ENCODE data around the gene SEMA6D. TPM values are rescaled to one million over a fixed set of nuclear protein-coding genes. Genes with fewer than 3 reads are reported as not detected.

SEMA6D gene
- total and polyA plus RNA-seq, 10 of the 15 experiments (the other 5 are each of a cell fraction or from before 2014, with no cell fraction given): 0.01 to 0.52 (median 0.09) TPM; not detected in 6

DNA sequence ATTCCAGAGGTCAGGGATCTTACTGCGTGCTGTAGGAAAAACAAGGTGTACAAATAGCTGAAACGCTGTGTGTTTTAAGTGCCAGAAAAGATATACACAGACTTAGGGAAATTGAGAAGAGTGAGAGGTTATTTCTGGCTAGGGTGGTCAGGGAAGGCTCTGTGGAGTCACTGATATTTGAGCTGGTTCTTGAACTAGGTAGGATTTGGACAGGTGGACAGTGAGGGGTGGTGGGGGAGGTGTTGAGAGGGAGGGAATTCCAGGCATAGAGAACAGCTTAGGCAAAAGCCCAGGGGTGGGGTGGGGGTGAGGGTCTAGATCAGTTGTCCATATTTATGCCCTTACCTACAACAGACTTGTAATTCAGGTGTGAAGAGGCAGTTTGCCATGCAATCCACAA lies 7.0 kb downstream of the SEMA6D start:
- no peak overlapping the region for H2AFZ ChIP-seq (ENCODE audit: control insufficient read depth, low read depth, low read length)
- no peaks in the 10 kb centered on the region for H3K36me3 ChIP-seq (ENCODE audit: control insufficient read depth in 2 of 2, insufficient read depth in 2 of 2, low read length in 1 of 2)
- no peak for DNase-seq (ENCODE audit: low read depth, low spot score)
- no peaks in the 10 kb centered on the region for H3K79me2 ChIP-seq (ENCODE audit: control insufficient read depth, insufficient read depth, low read length)
- H3K27ac ChIP-seq (ENCODE audit: control insufficient read depth, insufficient read depth): no peak overlapping the region
- ChIA-PET RAD21 (ENCODE audit: unreplicated experiment) (no interaction called here), CTCF (interaction anchor here (0.5 to 1.0 kb wide), 2 partner anchors 12 to 349 kb away, joined by 3 read pairs; no protein-coding TSS in a partner anchor), POLR2A (no interaction called here), SMC1A (ENCODE audit: uncharacterized antibody, unreplicated experiment) (no interaction called here)
- peaks cover 1 to 10% of the 10 kb centered on the region in 2 experiments; a peak in 3 of 4 replicates for H3K27me3 ChIP-seq (replicated peaks in 1 of 2; ENCODE audit: control insufficient read depth in 2 of 2, insufficient read depth in 2 of 2, low read length in 1 of 2)
- in situ Hi-C loops (cut with MboI): no loop called here
- ATAC-seq: no peak
- no TSS peak for BruUV-seq (replicated peaks)
- H3K4me3 ChIP-seq: no peak overlapping the region
- no peaks in the 10 kb centered on the region for H3K9me3 ChIP-seq (replicated peaks; ENCODE audit: control insufficient read depth, insufficient read depth, low read length)
- no peaks in the 10 kb centered on the region for H3K4me1 ChIP-seq (ENCODE audit: control insufficient read depth, insufficient read depth, low read length)
- intact Hi-C loops (cut with micrococcal nuclease; ENCODE audit: unreplicated experiment): no loop called here
- no peak for FAIRE-seq
- H3K4me2 ChIP-seq (ENCODE audit: control insufficient read depth, insufficient read depth): no peak overlapping the region
- H4K20me1 ChIP-seq (ENCODE audit: control insufficient read depth, insufficient read depth): no peaks in the 10 kb centered on the region
- WGBS (ENCODE audit: insufficient coverage, insufficient replicate concordance, low lambda C conversion rate, missing lambda C conversion rate): 21% methylated on average over 2 of the region's 2 CpGs
- no peak overlapping the region for H3K9ac ChIP-seq (ENCODE audit: control insufficient read depth, insufficient read depth, low read length)
- TF ChIP-seq, protein P1, sequence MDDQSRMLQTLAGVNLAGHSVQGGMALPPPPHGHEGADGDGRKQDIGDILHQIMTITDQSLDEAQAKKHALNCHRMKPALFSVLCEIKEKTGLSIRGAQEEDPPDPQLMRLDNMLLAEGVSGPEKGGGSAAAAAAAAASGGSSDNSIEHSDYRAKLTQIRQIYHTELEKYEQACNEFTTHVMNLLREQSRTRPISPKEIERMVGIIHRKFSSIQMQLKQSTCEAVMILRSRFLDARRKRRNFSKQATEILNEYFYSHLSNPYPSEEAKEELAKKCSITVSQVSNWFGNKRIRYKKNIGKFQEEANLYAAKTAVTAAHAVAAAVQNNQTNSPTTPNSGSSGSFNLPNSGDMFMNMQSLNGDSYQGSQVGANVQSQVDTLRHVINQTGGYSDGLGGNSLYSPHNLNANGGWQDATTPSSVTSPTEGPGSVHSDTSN (IDR thresholded peaks at IDR 0.05; ENCODE audit: insufficient replicate concordance, low read depth, low read length): no peak
- no peak for TF ChIP-seq IRF4 (IDR thresholded peaks at IDR 0.05; ENCODE audit: low read depth, low read length)
- TF ChIP-seq ZNF622 (IDR thresholded peaks at IDR 0.05): no peak
- TF ChIP-seq KAT2A (conservative IDR thresholded peaks at IDR 0.05; ENCODE audit: control insufficient read depth, low read depth, low read length): no peak
- TF ChIP-seq POU2F2 (IDR thresholded peaks at IDR 0.05; ENCODE audit: borderline replicate concordance, low read depth, low read length): no peak
- no peak for TF ChIP-seq TARDBP (IDR thresholded peaks at IDR 0.05; ENCODE audit: borderline replicate concordance)
- no peak for TF ChIP-seq MTA3 (IDR thresholded peaks at IDR 0.05; ENCODE audit: borderline replicate concordance, low read length)
- no peak for TF ChIP-seq YY1 (IDR thresholded peaks at IDR 0.05; ENCODE audit: low read depth, low read length)
- TF ChIP-seq NFXL1 (IDR thresholded peaks at IDR 0.05; ENCODE audit: borderline replicate concordance): no peak
- no peak for TF ChIP-seq GABPA (IDR thresholded peaks at IDR 0.05; ENCODE audit: low read depth)
- no peak for TF ChIP-seq BACH1 (IDR thresholded peaks at IDR 0.05; ENCODE audit: borderline replicate concordance)
- TF ChIP-seq, protein P2, sequence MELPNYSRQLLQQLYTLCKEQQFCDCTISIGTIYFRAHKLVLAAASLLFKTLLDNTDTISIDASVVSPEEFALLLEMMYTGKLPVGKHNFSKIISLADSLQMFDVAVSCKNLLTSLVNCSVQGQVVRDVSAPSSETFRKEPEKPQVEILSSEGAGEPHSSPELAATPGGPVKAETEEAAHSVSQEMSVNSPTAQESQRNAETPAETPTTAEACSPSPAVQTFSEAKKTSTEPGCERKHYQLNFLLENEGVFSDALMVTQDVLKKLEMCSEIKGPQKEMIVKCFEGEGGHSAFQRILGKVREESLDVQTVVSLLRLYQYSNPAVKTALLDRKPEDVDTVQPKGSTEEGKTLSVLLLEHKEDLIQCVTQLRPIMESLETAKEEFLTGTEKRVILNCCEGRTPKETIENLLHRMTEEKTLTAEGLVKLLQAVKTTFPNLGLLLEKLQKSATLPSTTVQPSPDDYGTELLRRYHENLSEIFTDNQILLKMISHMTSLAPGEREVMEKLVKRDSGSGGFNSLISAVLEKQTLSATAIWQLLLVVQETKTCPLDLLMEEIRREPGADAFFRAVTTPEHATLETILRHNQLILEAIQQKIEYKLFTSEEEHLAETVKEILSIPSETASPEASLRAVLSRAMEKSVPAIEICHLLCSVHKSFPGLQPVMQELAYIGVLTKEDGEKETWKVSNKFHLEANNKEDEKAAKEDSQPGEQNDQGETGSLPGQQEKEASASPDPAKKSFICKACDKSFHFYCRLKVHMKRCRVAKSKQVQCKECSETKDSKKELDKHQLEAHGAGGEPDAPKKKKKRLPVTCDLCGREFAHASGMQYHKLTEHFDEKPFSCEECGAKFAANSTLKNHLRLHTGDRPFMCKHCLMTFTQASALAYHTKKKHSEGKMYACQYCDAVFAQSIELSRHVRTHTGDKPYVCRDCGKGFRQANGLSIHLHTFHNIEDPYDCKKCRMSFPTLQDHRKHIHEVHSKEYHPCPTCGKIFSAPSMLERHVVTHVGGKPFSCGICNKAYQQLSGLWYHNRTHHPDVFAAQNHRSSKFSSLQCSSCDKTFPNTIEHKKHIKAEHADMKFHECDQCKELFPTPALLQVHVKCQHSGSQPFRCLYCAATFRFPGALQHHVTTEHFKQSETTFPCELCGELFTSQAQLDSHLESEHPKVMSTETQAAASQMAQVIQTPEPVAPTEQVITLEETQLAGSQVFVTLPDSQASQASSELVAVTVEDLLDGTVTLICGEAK (IDR thresholded peaks at IDR 0.05; ENCODE audit: borderline replicate concordance): no peak
- TF ChIP-seq SIN3A (IDR thresholded peaks at IDR 0.05; ENCODE audit: low read depth, low read length): no peak
- TF ChIP-seq, protein P3, sequence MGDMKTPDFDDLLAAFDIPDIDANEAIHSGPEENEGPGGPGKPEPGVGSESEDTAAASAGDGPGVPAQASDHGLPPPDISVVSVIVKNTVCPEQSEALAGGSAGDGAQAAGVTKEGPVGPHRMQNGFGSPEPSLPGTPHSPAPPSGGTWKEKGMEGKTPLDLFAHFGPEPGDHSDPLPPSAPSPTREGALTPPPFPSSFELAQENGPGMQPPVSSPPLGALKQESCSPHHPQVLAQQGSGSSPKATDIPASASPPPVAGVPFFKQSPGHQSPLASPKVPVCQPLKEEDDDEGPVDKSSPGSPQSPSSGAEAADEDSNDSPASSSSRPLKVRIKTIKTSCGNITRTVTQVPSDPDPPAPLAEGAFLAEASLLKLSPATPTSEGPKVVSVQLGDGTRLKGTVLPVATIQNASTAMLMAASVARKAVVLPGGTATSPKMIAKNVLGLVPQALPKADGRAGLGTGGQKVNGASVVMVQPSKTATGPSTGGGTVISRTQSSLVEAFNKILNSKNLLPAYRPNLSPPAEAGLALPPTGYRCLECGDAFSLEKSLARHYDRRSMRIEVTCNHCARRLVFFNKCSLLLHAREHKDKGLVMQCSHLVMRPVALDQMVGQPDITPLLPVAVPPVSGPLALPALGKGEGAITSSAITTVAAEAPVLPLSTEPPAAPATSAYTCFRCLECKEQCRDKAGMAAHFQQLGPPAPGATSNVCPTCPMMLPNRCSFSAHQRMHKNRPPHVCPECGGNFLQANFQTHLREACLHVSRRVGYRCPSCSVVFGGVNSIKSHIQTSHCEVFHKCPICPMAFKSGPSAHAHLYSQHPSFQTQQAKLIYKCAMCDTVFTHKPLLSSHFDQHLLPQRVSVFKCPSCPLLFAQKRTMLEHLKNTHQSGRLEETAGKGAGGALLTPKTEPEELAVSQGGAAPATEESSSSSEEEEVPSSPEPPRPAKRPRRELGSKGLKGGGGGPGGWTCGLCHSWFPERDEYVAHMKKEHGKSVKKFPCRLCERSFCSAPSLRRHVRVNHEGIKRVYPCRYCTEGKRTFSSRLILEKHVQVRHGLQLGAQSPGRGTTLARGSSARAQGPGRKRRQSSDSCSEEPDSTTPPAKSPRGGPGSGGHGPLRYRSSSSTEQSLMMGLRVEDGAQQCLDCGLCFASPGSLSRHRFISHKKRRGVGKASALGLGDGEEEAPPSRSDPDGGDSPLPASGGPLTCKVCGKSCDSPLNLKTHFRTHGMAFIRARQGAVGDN (IDR thresholded peaks at IDR 0.05): no peak
- TF ChIP-seq RAD51 (IDR thresholded peaks at IDR 0.05): no peak
- no peak for TF ChIP-seq CBX3 (IDR thresholded peaks at IDR 0.05; ENCODE audit: borderline replicate concordance, low read depth)
- TF ChIP-seq WRNIP1 (IDR thresholded peaks at IDR 0.05; ENCODE audit: borderline replicate concordance, low read depth, low read length): no peak
